MM.1S (cell line): ENCODE data around the gene GATA2.

Experiments used
- EZH2 ChIP-seq: fragments of 300-600 bp; sonication (generic); optimal IDR thresholded peaks from 2 replicates; pipeline ENCODE3; 2017; ENCODE audit warnings: low read depth, mild to moderate bottlenecking, antibody characterized with exemption, low read length, mixed read lengths
- TF ChIP-seq, protein P1 (sequence below): fragments of 300-600 bp; sonication (generic); IDR thresholded peaks from 2 replicates; pipeline ENCODE4 v1.5.1; 2016; ENCODE audit warnings: antibody characterized with exemption, low read length, mixed read lengths

DNA sequence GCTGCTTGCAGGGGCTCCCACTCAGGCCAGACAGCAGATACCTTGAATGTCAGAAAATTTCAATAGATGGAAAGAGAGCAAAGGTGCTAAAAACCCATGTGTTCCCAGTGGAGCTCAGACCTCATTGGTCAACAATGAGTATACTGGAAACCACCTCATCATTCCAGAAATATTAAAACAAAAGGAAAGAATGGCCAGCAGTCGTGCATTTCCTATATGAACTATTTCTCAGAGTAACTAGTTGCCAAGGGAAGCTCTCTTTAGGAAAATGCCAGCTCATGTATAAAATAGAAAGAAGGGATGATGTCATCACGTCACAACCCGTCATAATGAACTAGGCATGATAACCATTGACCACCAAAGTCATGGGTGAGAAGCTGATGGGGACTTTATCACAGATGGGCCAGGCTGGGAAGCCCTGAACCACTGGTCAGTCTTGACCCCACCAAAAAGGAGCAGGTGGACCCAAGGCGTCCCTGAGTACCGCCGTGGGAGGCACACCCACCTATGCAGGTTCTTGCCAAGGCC is 43.8 kb downstream of the GATA2 start:
- TF ChIP-seq, protein P1, sequence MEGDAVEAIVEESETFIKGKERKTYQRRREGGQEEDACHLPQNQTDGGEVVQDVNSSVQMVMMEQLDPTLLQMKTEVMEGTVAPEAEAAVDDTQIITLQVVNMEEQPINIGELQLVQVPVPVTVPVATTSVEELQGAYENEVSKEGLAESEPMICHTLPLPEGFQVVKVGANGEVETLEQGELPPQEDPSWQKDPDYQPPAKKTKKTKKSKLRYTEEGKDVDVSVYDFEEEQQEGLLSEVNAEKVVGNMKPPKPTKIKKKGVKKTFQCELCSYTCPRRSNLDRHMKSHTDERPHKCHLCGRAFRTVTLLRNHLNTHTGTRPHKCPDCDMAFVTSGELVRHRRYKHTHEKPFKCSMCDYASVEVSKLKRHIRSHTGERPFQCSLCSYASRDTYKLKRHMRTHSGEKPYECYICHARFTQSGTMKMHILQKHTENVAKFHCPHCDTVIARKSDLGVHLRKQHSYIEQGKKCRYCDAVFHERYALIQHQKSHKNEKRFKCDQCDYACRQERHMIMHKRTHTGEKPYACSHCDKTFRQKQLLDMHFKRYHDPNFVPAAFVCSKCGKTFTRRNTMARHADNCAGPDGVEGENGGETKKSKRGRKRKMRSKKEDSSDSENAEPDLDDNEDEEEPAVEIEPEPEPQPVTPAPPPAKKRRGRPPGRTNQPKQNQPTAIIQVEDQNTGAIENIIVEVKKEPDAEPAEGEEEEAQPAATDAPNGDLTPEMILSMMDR = no peak
- TF ChIP-seq EZH2 = no peak
